HepG2 (cell line): Measurements from ENCODE around the gene RFC1. TPM values are rescaled to one million over a fixed set of nuclear protein-coding genes. Genes with fewer than 3 reads are reported as not detected.

Experiments
- ATAC-seq: fragments of 200-7000 bp; cut with Tn5 transposase; 3 replicates; pipeline ENCODE4 v1.9.1; 2020; ENCODE audit warnings: mild to moderate bottlenecking, moderate library complexity
- BruUV-seq: library from RNA; stranded (reverse); fragments of 400-500 nt; replicated peaks from 2 replicates; lab custom pipeline; 2021; lab: Mats Ljungman, UMichigan
- CTCF ChIA-PET: fragments of 300-600 bp; formaldehyde crosslinking; extraction: SDS; loops from one replicate; lab custom pipeline; 2021; ENCODE audit warnings: low total read pairs, inconsistent platforms, low intra/inter-chr PET ratio; lab: Yijun Ruan, JAX
- POLR2A ChIA-PET: fragments of 350-600 bp; sonication (Branson Sonifier 250); formaldehyde crosslinking; loops from one replicate; lab custom pipeline; 2020; ENCODE audit warnings: antibody characterized with exemption, inconsistent platforms; lab: Yijun Ruan, JAX
- DNase-seq: peaks from one replicate; pipeline ENCODE4 v3.0.0-alpha.2; 2015; ENCODE audit warnings: low spot score
- FAIRE-seq: peaks from 3 replicates; lab custom pipeline; 2011; peaks lifted over from hg19 to GRCh38; lab: Jason Lieb, UNC
- H2AFZ ChIP-seq: one replicate; pipeline ENCODE4 v1.6.1; 2011; ENCODE audit warnings: low read length, inconsistent platforms
- H3K27ac ChIP-seq: fragments of 300-600 bp; 3 replicates; pipeline ENCODE4 v1.8.0; 2011; ENCODE audit warnings: mixed run types, mild to moderate bottlenecking, mixed read lengths, low read length, inconsistent platforms; ENCODE audit not compliant: insufficient read depth; ENCODE audit errors: extremely low read length
- H3K27me3 ChIP-seq, 2 experiments: fragments of 200-600 bp in 1 of 2; 2 replicates in 1 of 2; 3 replicates in 1 of 2; pipeline versions ENCODE4 v1.6.0 to v1.8.0; 2011; ENCODE audit warnings: low read length in 2 of 2, mild to moderate bottlenecking in 2 of 2, moderate library complexity in 2 of 2, inconsistent platforms in 1 of 2; ENCODE audit not compliant: insufficient read depth in 2 of 2, control insufficient read depth in 1 of 2
- H3K36me3 ChIP-seq, 2 experiments: fragments of 200-600 bp in 1 of 2; replicated peaks in 1 of 2; 2 replicates in 1 of 2; 3 replicates in 1 of 2; pipeline versions ENCODE4 v1.5.1 to v1.8.0; 2011; ENCODE audit warnings: low read length in 2 of 2, inconsistent platforms in 1 of 2; ENCODE audit not compliant: insufficient read depth in 2 of 2, control insufficient read depth in 1 of 2
- H3K4me1 ChIP-seq: 2 replicates; pipeline ENCODE4 v1.5.1; 2012; ENCODE audit warnings: low read length, inconsistent platforms; ENCODE audit not compliant: insufficient read depth
- H3K4me2 ChIP-seq: 2 replicates; pipeline ENCODE4 v1.6.0; 2011; ENCODE audit warnings: low read depth, low read length, inconsistent platforms
- H3K4me3 ChIP-seq, 3 experiments: fragments of 200-600 bp in 1 of 3; sonication (generic), shearing (Covaris generic) in 1 of 3; replicated peaks in 1 of 3; 2 replicates each; pipeline ENCODE4 v1.5.1; 2011 to 2016; ENCODE audit warnings: low read length in 3 of 3, inconsistent platforms in 2 of 3, low read depth in 2 of 3, mild to moderate bottlenecking in 2 of 3, control low read depth in 1 of 3, mixed read lengths in 1 of 3; ENCODE audit not compliant: insufficient read depth in 1 of 3
- H3K79me2 ChIP-seq: one replicate; pipeline ENCODE4 v1.6.1; 2011; ENCODE audit warnings: low read length, inconsistent platforms; ENCODE audit not compliant: insufficient read depth
- H3K9ac ChIP-seq: 2 replicates; pipeline ENCODE4 v1.6.0; 2011; ENCODE audit warnings: mild to moderate bottlenecking, low read depth, low read length, inconsistent platforms; ENCODE audit not compliant: insufficient read depth
- H3K9me3 ChIP-seq: 2 replicates; pipeline ENCODE4 v1.5.1; 2012; ENCODE audit warnings: mild to moderate bottlenecking, low read length
- H4K20me1 ChIP-seq: 2 replicates; pipeline ENCODE4 v1.6.0; 2011; ENCODE audit warnings: inconsistent platforms, mild to moderate bottlenecking, low read length, moderate library complexity; ENCODE audit not compliant: insufficient read depth
- GATAD2A ChIP-seq: IDR thresholded peaks from 2 replicates; pipeline ENCODE4 v1.6.1; 2016
- RFXAP ChIP-seq: sonication (generic); formaldehyde crosslinking; IDR thresholded peaks from 2 replicates; pipeline ENCODE4 v1.4.0; 2020; ENCODE audit warnings: missing genetic modification reagents, borderline replicate concordance
- SP4 ChIP-seq: sonication (generic); formaldehyde crosslinking; IDR thresholded peaks from 2 replicates; pipeline ENCODE4 v1.8.1; 2023; ENCODE audit warnings: mild to moderate bottlenecking, missing genetic modification reagents
- SRSF1 ChIP-seq: fragments of 200-400 bp; formaldehyde crosslinking; optimal IDR thresholded peaks from 2 replicates; pipeline ENCODE3; 2017; ENCODE audit warnings: mild to moderate bottlenecking, low read depth, low read length, moderate library complexity
- TGIF2 ChIP-seq: IDR thresholded peaks from 2 replicates; pipeline ENCODE4 v1.6.1; 2016; ENCODE audit warnings: control low read depth, missing compliant biosample characterization
- ZFP41 ChIP-seq: sonication (generic); formaldehyde crosslinking; IDR thresholded peaks from 2 replicates; pipeline ENCODE4 v1.4.0; 2020; ENCODE audit warnings: mild to moderate bottlenecking, missing genetic modification reagents, borderline replicate concordance
- ZNF44 ChIP-seq: sonication (generic); formaldehyde crosslinking; IDR thresholded peaks from 2 replicates; pipeline ENCODE4 v1.5.1; 2020; ENCODE audit warnings: mild to moderate bottlenecking, missing genetic modification reagents
- ZNF503 ChIP-seq: sonication (generic); formaldehyde crosslinking; IDR thresholded peaks from 2 replicates; pipeline ENCODE4 v1.4.0; 2020; ENCODE audit warnings: missing genetic modification reagents
- ZNF839 ChIP-seq: sonication (generic); formaldehyde crosslinking; IDR thresholded peaks from 2 replicates; pipeline ENCODE4 v1.4.0; 2020; ENCODE audit warnings: missing genetic modification reagents, mild to moderate bottlenecking, borderline replicate concordance
- whole genome bisulfite sequencing: methylation state at CpG from one replicate; pipeline ENCODE4 v1.1.6; 2017; ENCODE audit warnings: low lambda C conversion rate; 5-methylcytosine and 5-hydroxymethylcytosine counted together
- in situ Hi-C: cut with HindIII; loops from 2 replicates; pipeline ENCODE4 v1.10.0; 2017; ENCODE audit warnings: low pct_unique_long_range_greater_than_20kb; ENCODE audit not compliant: extremely low pct_ligation_motif_present
- intact Hi-C: fragments of 100-400 bp; cut with micrococcal nuclease; formaldehyde crosslinking; loops from one replicate; pipeline ENCODE4 v1.10.0; 2022; ENCODE audit not compliant: unreplicated experiment
- polyA plus RNA-seq, 8 experiments: library from polyadenylated mRNA; depleted of rRNA in 3 of 8; stranded (reverse) in 7 of 8; unstranded in 1 of 8; fragments of >200 nt; fragmentation: Illumina TruSeq in 4 of 8; extraction: Trizol in 4 of 8; gene quantifications; 2 replicates each; pipeline versions ENCODE4 v1.2.1 to v1.2.3, GENCODE V29; 2011 to 2016; ENCODE audit warnings: low read depth in 4 of 8, missing spikeins in 1 of 8, mixed read lengths in 1 of 8; ENCODE audit not compliant: insufficient read depth in 1 of 8
- total RNA-seq, 5 experiments: library from RNA; depleted of rRNA; stranded (reverse); fragments of >200 nt; fragmentation: Illumina TruSeq; extraction: Trizol; gene quantifications; 2 replicates each; pipeline ENCODE4 v1.2.3, GENCODE V29; 2016; ENCODE audit warnings: low read depth in 1 of 5
- TF ChIP-seq, protein P1 (sequence below): sonication (generic); formaldehyde crosslinking; IDR thresholded peaks from 2 replicates; pipeline ENCODE4 v1.4.0; 2020; ENCODE audit warnings: mild to moderate bottlenecking, missing genetic modification reagents
- TF ChIP-seq, protein P2 (sequence below): sonication (generic); IDR thresholded peaks from 2 replicates; pipeline ENCODE4 v1.6.1; 2016; ENCODE audit warnings: low read depth, borderline replicate concordance

The RFC1 gene
- total and polyA plus RNA-seq, 2 of the 13 experiments (the other 11 are each of a cell fraction or from before 2014, with no cell fraction given) = 15.9 to 78.8 TPM

GRCh38 chr4:39367166-39367565, 1.0 kb upstream of the RFC1 start (continued):
- TF ChIP-seq SP4 (no peak), ZFP41 (CRISPR knock-in tag) (no peak), GATAD2A (CRISPR knock-in tag) (peak; percentile 57), ZNF503 (no peak), SRSF1 (no peak)

DNA sequence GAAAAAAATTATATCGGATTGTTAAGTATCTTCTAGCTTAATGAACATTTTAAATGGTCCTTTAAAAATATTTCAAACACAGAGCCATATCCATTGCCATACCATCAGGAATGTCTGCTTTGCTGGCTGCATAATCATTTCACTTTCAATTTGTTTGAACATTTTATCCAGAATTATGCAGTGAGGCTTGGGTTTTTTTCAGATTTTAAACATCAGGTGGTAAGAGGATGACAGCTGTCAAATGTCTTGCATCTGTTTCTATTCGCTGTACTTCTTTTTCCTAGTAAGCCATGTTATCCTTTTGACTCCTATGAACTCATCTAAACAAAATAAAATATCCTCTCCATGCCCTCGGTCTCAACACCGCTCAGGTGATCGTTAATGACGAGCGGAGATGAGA, 802 bp downstream of the RFC1 start:
- FAIRE-seq = no peak
- in situ Hi-C loops = loop anchor here (10.0 kb wide), 1 partner anchor 49 kb away; no protein-coding TSS in a partner anchor

More for the DNA sequence above, 802 bp downstream of the RFC1 start:
- Histone ChIP-seq H4K20me1 (no peaks in the 10 kb centered on the region; the same call in 1 of the 2 replicates), H3K9me3 (no peaks in the 10 kb centered on the region), H3K27ac (peak overlapping the region; percentile 88), H3K27me3 (no peaks in the 10 kb centered on the region; a peak in 1 of 5 replicates), H3K4me1 (peaks cover 47% of the 10 kb centered on the region), H3K79me2 (peaks cover 57% of the 10 kb centered on the region), H3K4me2 (peak overlapping the region; percentile 88), H2AFZ (no peak overlapping the region), H3K36me3 (no peaks in the 10 kb centered on the region; a peak in 1 of 5 replicates), H3K9ac (peak overlapping the region; percentile 79), H3K4me3 (peak overlapping the region; percentile 76 to 85 (median 84))
- POLR2A ChIA-PET = interaction anchor here (1.3 to 4.4 kb wide), 6 partner anchors 9 to 93 kb away, joined by 3 to 30 read pairs (median 8); partner anchors contain the start of genes KLB, LIAS and RPL9
- no peak for TF ChIP-seq ZNF44 (CRISPR knock-in tag)
- TF ChIP-seq, protein P1, sequence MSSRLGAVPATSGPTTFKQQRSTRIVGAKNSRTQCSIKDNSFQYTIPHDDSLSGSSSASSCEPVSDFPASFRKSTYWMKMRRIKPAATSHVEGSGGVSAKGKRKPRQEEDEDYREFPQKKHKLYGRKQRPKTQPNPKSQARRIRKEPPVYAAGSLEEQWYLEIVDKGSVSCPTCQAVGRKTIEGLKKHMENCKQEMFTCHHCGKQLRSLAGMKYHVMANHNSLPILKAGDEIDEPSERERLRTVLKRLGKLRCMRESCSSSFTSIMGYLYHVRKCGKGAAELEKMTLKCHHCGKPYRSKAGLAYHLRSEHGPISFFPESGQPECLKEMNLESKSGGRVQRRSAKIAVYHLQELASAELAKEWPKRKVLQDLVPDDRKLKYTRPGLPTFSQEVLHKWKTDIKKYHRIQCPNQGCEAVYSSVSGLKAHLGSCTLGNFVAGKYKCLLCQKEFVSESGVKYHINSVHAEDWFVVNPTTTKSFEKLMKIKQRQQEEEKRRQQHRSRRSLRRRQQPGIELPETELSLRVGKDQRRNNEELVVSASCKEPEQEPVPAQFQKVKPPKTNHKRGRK (CRISPR knock-in tag) = no peak
- no peak for TF ChIP-seq ZNF839 (CRISPR knock-in tag)
- TF ChIP-seq, protein P2, sequence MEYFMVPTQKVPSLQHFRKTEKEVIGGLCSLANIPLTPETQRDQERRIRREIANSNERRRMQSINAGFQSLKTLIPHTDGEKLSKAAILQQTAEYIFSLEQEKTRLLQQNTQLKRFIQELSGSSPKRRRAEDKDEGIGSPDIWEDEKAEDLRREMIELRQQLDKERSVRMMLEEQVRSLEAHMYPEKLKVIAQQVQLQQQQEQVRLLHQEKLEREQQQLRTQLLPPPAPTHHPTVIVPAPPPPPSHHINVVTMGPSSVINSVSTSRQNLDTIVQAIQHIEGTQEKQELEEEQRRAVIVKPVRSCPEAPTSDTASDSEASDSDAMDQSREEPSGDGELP = 0 out of 2 replicates have a peak, but pooled peaks have one; percentile 14
- peak; percentile 37; the same call in 1 of the 2 replicates for TF ChIP-seq TGIF2 (CRISPR knock-in tag)
- TF ChIP-seq RFXAP (CRISPR knock-in tag) = no peak
- no peak for TF ChIP-seq ZFP41 (CRISPR knock-in tag)
- ATAC-seq (no peak), DNase-seq (no peak)
- intact Hi-C loops = loop anchor here (10.0 kb wide), 1 partner anchor 181 kb away; the partner anchor contains the start of gene WDR19
- 1% methylated on average over 7 of the region's 7 CpGs for WGBS
- no TSS peak for BruUV-seq
- CTCF ChIA-PET = no interaction called here
